Head of caudate nucleus (tissue), 42 donors: ENCODE results near the gene CRB1.

Experiments
- DNase-seq, 42 donors: peaks; one replicate each; pipeline versions ENCODE4 v3.0.0 to v3.0.0-alpha.2; 2020 to 2021; ENCODE audit warnings: mixed read lengths in 7 of 42
- intact Hi-C: fragments of 100-400 bp; cut with DNase I; formaldehyde crosslinking; loops from one replicate; pipeline ENCODE4 v1.15.0; 2022

Gene CRB1

DNA sequence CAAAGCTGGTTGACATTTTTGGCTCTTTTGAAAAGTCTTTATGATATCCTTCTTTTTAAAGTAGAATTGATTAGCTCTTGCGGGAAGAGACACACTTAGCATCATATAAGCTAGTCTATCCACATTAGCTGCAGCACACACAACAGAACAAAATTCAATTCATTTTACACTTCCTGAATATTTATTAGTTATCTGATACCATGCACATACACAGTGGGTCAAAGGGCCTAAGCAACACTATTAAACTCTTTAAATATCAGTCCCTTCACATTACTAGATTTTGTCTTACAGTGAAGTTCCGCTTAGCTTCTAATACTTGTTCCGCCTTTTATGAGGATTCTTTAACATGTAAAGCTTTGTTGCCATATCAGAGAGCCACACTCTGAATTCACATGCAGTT, 169.5 kb downstream of the CRB1 start:
- intact Hi-C loops: no loop called here
- DNase-seq: no peak

- no peak for DNase-seq
- intact Hi-C loops: no loop called here
These were observed 170.1 kb downstream of the CRB1 start for GRCh38 chr1:197438010-197438790.

DNA sequence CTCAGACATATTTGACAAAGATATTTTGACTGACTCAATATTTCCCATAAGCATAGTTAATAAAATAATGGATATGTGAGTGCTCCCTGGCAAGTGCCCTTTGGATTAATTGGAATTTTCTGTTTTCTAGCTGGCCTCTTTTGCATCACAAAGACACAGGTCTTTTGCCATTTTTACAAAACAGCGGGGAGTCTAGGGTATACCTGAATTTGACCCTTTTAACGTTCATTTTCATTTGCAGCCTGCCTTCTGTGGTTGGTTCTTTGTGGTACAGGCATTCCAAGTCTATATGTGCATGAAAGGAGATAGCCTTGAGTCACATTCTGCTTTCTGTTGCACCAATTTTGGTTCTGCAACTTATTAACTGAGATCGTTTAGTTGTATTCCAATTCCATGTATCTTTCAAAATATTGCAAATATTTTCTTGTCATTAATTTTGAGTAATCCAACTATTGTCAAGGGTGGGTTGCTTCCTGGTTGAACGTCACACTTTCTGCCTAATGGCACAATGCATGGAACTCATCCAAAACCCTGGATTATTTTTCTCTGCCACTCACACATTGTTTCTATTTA, 171.7 kb downstream of the CRB1 start:
- no peak for DNase-seq
- intact Hi-C loops: no loop called here

DNA sequence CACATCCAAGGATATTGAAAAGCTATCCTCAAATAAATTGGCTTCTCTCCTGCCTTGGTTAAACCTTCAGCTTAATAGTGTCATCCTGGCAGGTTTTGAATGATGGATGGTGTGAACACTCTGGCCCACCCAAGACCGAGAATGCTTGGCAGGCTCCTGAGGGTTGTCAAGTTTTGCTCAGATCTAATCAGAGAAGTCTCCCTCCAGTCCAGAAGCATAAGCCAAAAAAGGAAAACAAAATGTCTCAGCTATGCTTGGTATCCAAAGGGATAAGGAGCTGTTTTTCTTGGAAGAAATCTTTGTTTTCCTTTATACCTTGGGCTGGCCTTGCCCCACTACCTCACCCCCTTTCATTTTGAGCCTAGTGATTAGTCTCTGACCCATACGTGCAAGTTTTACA, 172.7 kb downstream of the CRB1 start:
- no peak for DNase-seq
- intact Hi-C loops: no loop called here

GRCh38 chr1:197441999-197442414, 174.0 kb downstream of the CRB1 start:
- peak in 8 of 42 donors; percentile 6 to 60 (median 15) for DNase-seq
- intact Hi-C loops: no loop called here

DNA sequence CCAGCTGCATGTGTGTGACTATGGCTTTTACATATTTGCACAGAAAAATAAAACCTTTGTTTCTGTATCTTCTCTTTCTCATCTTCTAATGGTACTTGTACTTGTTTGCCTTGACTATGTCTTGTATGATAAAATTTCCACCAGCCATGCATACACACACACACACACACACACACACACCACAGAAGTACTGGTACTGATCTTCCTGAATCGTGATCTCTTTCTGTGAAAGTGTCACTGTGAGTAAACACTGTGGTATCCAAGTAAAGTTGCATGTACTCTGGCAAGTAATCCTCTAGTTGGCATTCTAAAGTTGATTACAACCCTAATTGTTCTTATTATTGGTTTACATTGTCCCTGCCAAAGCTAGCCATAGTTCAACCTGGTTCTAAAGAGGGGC, 176.7 kb downstream of the CRB1 start:
- intact Hi-C loops: no loop called here
- no peak for DNase-seq

DNA sequence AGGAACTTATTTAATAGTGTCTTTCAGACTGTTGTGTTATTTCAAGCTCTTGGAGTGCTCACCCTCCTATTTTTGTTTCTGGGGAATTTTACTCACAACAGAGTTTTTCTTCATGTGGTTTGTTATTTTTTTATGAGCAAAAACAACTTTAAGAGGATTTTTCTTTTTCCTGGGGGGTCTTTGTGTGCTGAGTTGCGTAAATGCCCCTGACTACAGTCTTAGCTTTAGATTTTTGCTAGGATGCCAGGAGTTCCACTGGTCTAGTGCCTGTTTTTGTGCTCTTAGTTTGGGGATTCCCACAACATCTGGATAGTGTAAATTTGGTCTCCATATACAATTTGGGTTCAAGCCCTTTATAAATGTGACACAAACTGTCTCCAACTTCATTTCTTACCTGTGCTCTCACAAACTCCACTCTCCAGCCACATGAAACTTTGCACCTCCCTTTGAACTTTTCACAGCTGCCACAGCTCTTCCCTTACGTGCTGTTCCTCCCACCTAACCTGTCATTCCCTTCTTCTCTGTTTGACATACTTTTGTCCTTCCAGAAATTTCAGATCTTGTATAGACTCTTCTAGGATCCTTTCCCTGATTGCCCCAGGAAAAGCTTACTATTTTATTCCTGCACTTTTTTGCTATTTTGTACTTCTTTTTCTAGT, 180.2 kb downstream of the CRB1 start:
- intact Hi-C loops: no loop called here
- DNase-seq: no peak

- intact Hi-C loops: no loop called here
- no peak for DNase-seq
These were observed 183.3 kb downstream of the CRB1 start for GRCh38 chr1:197451381-197451780.

DNA sequence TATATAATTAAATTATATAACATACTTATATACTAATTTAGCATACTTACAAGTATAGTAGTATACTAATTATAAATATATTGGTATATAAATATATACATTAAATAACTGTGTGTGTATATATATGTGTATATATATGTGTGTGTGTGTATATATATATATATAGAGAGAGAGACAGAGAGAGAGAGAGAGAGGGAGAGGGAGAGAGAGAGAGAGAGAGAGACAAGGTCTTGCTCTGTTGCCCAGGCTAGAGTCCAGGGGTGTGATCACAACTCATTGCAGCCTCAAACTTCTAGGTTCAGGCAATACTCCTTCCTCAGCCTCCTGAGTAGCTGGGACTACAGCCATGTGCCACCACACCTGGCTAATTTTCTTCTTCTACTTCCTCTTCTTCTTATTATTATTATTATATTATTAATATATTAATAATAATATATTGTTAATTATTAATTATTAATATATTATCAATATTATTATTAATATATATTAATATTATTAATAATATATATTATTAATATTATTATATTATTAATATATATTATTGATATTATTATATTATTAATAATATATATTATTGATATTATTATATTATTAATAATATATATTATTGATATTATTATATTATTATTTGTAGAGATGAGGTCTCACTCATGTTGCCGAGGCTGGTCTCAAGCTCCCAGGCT, 185.5 kb downstream of the CRB1 start:
- intact Hi-C loops: no loop called here
- no peak for DNase-seq

GRCh38 chr1:197462539-197462938, 194.5 kb downstream of the CRB1 start:
- intact Hi-C loops: no loop called here
- no peak for DNase-seq

DNA sequence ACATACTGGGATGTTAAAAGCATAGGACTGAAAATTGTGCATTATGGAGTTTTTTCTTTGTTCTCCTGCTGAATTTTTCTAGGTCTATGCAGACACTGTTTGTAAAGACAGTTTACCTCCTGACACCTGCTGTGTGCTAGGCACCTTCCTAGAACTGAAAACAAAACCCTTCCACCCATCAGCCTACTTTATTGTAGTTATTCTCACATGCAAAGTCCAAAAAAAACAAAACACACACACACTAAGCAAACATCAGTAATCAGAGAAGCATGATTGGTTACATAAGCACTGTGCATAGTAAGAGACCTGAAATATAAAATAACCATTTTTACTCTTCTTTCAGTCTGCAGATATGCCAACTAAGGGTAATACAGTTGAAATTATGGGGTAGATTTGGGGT, 195.1 kb downstream of the CRB1 start:
- intact Hi-C loops: no loop called here
- no peak for DNase-seq

DNA sequence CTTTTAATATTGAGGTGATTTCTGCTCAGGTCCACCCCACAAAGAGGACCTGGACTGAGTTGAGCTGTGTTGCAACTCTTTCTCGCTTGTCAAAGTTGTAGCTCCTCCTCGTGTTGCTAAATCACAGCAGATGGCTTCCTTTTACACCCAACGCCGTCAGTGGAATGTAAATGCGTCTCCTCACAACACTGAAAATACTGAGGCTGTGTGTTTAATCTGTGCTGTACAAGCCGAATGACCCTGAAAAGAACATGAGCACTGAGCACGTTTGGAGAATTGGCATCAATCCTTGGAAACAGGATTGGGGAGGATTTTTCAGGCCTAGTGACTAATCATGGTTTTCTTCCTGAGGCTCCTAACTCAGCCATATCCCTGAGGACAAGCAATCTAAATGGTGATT, 196.0 kb downstream of the CRB1 start:
- intact Hi-C loops: no loop called here
- peak in 16 of 42 donors; percentile 7 to 59 (median 15) for DNase-seq

- intact Hi-C loops: no loop called here
- DNase-seq: no peak
These were observed 197.7 kb downstream of the CRB1 start for GRCh38 chr1:197465528-197466327.

GRCh38 chr1:197466813-197467212, 198.8 kb downstream of the CRB1 start:
- intact Hi-C loops: no loop called here
- DNase-seq: no peak

GRCh38 chr1:197467881-197468280, 199.8 kb downstream of the CRB1 start:
- intact Hi-C loops: no loop called here
- DNase-seq: no peak

GRCh38 chr1:197468543-197469175, 200.6 kb downstream of the CRB1 start:
- DNase-seq: no peak
- intact Hi-C loops: no loop called here

GRCh38 chr1:197469620-197470210, 201.7 kb downstream of the CRB1 start:
- intact Hi-C loops: no loop called here
- no peak for DNase-seq

- intact Hi-C loops: no loop called here
- no peak for DNase-seq
These were observed 202.3 kb downstream of the CRB1 start for GRCh38 chr1:197470330-197470729.
